Measurements from ENCODE around the gene BLVRB. TPM values are rescaled to one million over a fixed set of nuclear protein-coding genes. Genes with fewer than 3 reads are reported as not detected.
"Not testable (repeated sequence)": the region's sequence is repeated elsewhere in the genome, so short reads cannot be mapped to it uniquely, and the experiment has no call there.

Gene BLVRB
- total and polyA plus RNA-seq, 4 donors = 135 to 413 (median 260) TPM

GRCh38 chr19:40457953-40458596, 7.5 kb downstream of the BLVRB start:
- ATAC-seq (ENCODE audit: insufficient read depth, low FRiP score) = no peak
- Histone ChIP-seq H3K4me1 (ENCODE audit: control insufficient read depth in 5 of 5, insufficient read depth in 5 of 5, low read length in 5 of 5) (peaks cover 0 to 3% (median 0%) of the 10 kb centered on the region in 5 donors), H3K36me3 (ENCODE audit: control insufficient read depth in 4 of 4, insufficient read depth in 4 of 4, low read length in 4 of 4) (peaks cover 0 to 11% (median 0%) of the 10 kb centered on the region in 4 donors), H3K27me3 (ENCODE audit: control insufficient read depth in 3 of 3, insufficient read depth in 3 of 3, low read length in 2 of 3) (no peaks in the 10 kb centered on the region), H3K9me3 (ENCODE audit: control insufficient read depth in 4 of 4, insufficient read depth in 3 of 4, low read length in 3 of 4) (no peaks in the 10 kb centered on the region), H3K9ac (ENCODE audit: insufficient read depth in 1 of 2, low read length in 2 of 2) (no peak overlapping the region), H3K4me3 (no peak overlapping the region), H3K27ac (ENCODE audit: low read depth in 1 of 2, low read length in 1 of 2) (no peak overlapping the region)
- 92 to 94% methylated on average over 27 of the region's 27 CpGs for WGBS, 2 donors
- no peak for TF ChIP-seq CTCF (IDR thresholded peaks at IDR 0.05; ENCODE audit: control extremely low read depth, extremely low read depth)
- DNase-seq = no peak

- Histone ChIP-seq H3K4me1 (ENCODE audit: control insufficient read depth in 5 of 5, insufficient read depth in 5 of 5, low read length in 5 of 5) (peaks cover 0 to 3% (median 0%) of the 10 kb centered on the region in 5 donors), H3K9ac (ENCODE audit: insufficient read depth in 1 of 2, low read length in 2 of 2) (no peak overlapping the region), H3K27me3 (ENCODE audit: control insufficient read depth in 3 of 3, insufficient read depth in 3 of 3, low read length in 2 of 3) (no peaks in the 10 kb centered on the region), H3K9me3 (ENCODE audit: control insufficient read depth in 4 of 4, insufficient read depth in 3 of 4, low read length in 3 of 4) (no peaks in the 10 kb centered on the region), H3K4me3 (no peak overlapping the region), H3K36me3 (ENCODE audit: control insufficient read depth in 4 of 4, insufficient read depth in 4 of 4, low read length in 4 of 4) (peaks cover 0 to 11% (median 0%) of the 10 kb centered on the region in 4 donors), H3K27ac (ENCODE audit: low read depth in 1 of 2, low read length in 1 of 2) (no peak overlapping the region)
- no peak for TF ChIP-seq CTCF (IDR thresholded peaks at IDR 0.05; ENCODE audit: control extremely low read depth, extremely low read depth)
- 89 to 90% methylated on average over 5 of the region's 5 CpGs for whole genome bisulfite sequencing, 2 donors
- ATAC-seq (ENCODE audit: insufficient read depth, low FRiP score) (no peak), DNase-seq (no peak)
These were observed 8.5 kb downstream of the BLVRB start for GRCh38 chr19:40457048-40457447.

- not testable (repeated sequence) for H3K27me3 ChIP-seq (ENCODE audit: control insufficient read depth in 3 of 3, insufficient read depth in 3 of 3, low read length in 2 of 3); H3K4me3 ChIP-seq; ATAC-seq (ENCODE audit: insufficient read depth, low FRiP score); H3K9ac ChIP-seq (ENCODE audit: insufficient read depth in 1 of 2, low read length in 2 of 2); H3K9me3 ChIP-seq (ENCODE audit: control insufficient read depth in 4 of 4, insufficient read depth in 3 of 4, low read length in 3 of 4); H3K4me1 ChIP-seq (ENCODE audit: control insufficient read depth in 5 of 5, insufficient read depth in 5 of 5, low read length in 5 of 5); H3K27ac ChIP-seq (ENCODE audit: low read depth in 1 of 2, low read length in 1 of 2); DNase-seq
- WGBS, 2 donors = 95 to 96% methylated on average over 6 of the region's 6 CpGs
- H3K36me3 ChIP-seq (ENCODE audit: control insufficient read depth in 4 of 4, insufficient read depth in 4 of 4, low read length in 4 of 4) = peaks cover 0 to 13% (median 8%) of the 10 kb centered on the region in 4 donors
These were observed 11.6 kb downstream of the BLVRB start for GRCh38 chr19:40453943-40454342.

GRCh38 chr19:40453151-40453735, 12.3 kb downstream of the BLVRB start:
- 88 to 89% methylated on average over 5 of the region's 5 CpGs for WGBS, 2 donors
- H3K36me3 ChIP-seq (ENCODE audit: control insufficient read depth in 4 of 4, insufficient read depth in 4 of 4, low read length in 4 of 4) = peaks cover 0 to 11% (median 9%) of the 10 kb centered on the region in 4 donors

More at GRCh38 chr19:40453151-40453735, 12.3 kb downstream of the BLVRB start:
- DNase-seq = no peak
- Histone ChIP-seq H3K27ac (ENCODE audit: low read depth in 1 of 2, low read length in 1 of 2) (no peak overlapping the region), H3K4me1 (ENCODE audit: control insufficient read depth in 5 of 5, insufficient read depth in 5 of 5, low read length in 5 of 5) (no peaks in the 10 kb centered on the region), H3K4me3 (no peak overlapping the region), H3K9me3 (ENCODE audit: control insufficient read depth in 4 of 4, insufficient read depth in 3 of 4, low read length in 3 of 4) (no peaks in the 10 kb centered on the region), H3K27me3 (ENCODE audit: control insufficient read depth in 3 of 3, insufficient read depth in 3 of 3, low read length in 2 of 3) (no peaks in the 10 kb centered on the region), H3K9ac (ENCODE audit: insufficient read depth in 1 of 2, low read length in 2 of 2) (no peak overlapping the region)
- no peak for TF ChIP-seq CTCF (IDR thresholded peaks at IDR 0.05; ENCODE audit: control extremely low read depth, extremely low read depth)
- no peak for ATAC-seq (ENCODE audit: insufficient read depth, low FRiP score)
